GM12891 (cell line): Measurements from ENCODE around the gene RUNX1.

Experiments
- PAX5 ChIP-seq: IDR thresholded peaks from 2 replicates; pipeline ENCODE4 v1.6.1; 2011; ENCODE audit warnings: low read length, moderate library complexity, mild to moderate bottlenecking; ENCODE audit not compliant: insufficient read depth, severe bottlenecking
- POLR2A ChIP-seq: IDR thresholded peaks from 2 replicates; pipeline ENCODE4 v1.6.1; 2011; ENCODE audit warnings: low read depth, low read length, control low read depth
- POLR2AphosphoS5 ChIP-seq: IDR thresholded peaks from 2 replicates; pipeline ENCODE4 v1.6.1; 2011; ENCODE audit warnings: low read depth, low read length, control low read depth
- POU2F2 ChIP-seq: IDR thresholded peaks from 2 replicates; pipeline ENCODE4 v1.6.1; 2011; ENCODE audit warnings: low read depth, mild to moderate bottlenecking, control low read depth, low read length, moderate library complexity
- SPI1 ChIP-seq: IDR thresholded peaks from 2 replicates; pipeline ENCODE4 v1.6.1; 2011; ENCODE audit warnings: low read depth, low read length, control low read depth
- TAF1 ChIP-seq: IDR thresholded peaks from 2 replicates; pipeline ENCODE4 v1.6.1; 2011; ENCODE audit warnings: low read depth, low read length, control low read depth

GRCh38 chr21:34905218-34905537 lies 143.9 kb downstream of the RUNX1 start:
- no peak for TF ChIP-seq POLR2A
- no peak for TF ChIP-seq POLR2AphosphoS5
- TF ChIP-seq SPI1: no peak
- TF ChIP-seq POU2F2: no peak
- no peak for TF ChIP-seq PAX5
- no peak for TF ChIP-seq TAF1
